ENCODE data around the gene FBXW7.

DNA sequence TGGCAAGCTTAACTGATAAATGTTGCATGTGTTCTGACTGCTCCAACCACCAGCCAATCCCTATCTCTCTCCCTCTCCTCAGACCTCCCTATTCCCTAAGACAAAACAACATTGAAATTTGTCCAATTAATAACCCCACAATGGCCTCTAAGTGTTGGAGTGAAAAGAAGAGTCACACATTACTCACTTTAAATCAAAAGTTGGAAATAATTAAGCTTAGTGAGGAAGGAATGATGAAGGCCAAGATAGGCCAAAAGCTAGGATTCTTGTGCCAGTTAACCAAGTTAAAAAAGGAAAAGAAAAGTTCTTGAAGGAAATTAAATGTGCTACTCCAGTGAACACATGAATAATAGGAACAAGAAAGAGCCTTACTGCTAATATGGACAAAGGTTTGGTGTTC is 55.6 kb downstream of the FBXW7 start:
- TF ChIP-seq, protein P1, sequence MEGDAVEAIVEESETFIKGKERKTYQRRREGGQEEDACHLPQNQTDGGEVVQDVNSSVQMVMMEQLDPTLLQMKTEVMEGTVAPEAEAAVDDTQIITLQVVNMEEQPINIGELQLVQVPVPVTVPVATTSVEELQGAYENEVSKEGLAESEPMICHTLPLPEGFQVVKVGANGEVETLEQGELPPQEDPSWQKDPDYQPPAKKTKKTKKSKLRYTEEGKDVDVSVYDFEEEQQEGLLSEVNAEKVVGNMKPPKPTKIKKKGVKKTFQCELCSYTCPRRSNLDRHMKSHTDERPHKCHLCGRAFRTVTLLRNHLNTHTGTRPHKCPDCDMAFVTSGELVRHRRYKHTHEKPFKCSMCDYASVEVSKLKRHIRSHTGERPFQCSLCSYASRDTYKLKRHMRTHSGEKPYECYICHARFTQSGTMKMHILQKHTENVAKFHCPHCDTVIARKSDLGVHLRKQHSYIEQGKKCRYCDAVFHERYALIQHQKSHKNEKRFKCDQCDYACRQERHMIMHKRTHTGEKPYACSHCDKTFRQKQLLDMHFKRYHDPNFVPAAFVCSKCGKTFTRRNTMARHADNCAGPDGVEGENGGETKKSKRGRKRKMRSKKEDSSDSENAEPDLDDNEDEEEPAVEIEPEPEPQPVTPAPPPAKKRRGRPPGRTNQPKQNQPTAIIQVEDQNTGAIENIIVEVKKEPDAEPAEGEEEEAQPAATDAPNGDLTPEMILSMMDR (IDR thresholded peaks at IDR 0.05; ENCODE audit: poor library complexity), result no peak
- TF ChIP-seq EZH2 (IDR thresholded peaks at IDR 0.05; ENCODE audit: borderline replicate concordance), result no peak
- no peak for TF ChIP-seq EZH2phosphoT487 (IDR thresholded peaks at IDR 0.05; ENCODE audit: low read depth, severe bottlenecking, unreplicated experiment)

Data from hepatocyte (in vitro differentiated cells).